Measurements from ENCODE around the gene AUH.

Gene AUH

GRCh38 chr9:91185193-91185886, 176.4 kb downstream of the AUH start:
- DNase-seq = no peak

- DNase-seq = no peak
Measured at GRCh38 chr9:91182429-91183225, 179.1 kb downstream of the AUH start.

GRCh38 chr9:91181541-91181940, 180.2 kb downstream of the AUH start:
- DNase-seq = no peak

- DNase-seq = no peak
Measured at GRCh38 chr9:91180930-91181268, 180.8 kb downstream of the AUH start.

GRCh38 chr9:91180240-91180929, 181.3 kb downstream of the AUH start:
- DNase-seq = no peak

- no peak for DNase-seq
Measured at GRCh38 chr9:91179237-91180138, 182.2 kb downstream of the AUH start.

- DNase-seq = no peak
Measured at GRCh38 chr9:91178281-91179236, 183.2 kb downstream of the AUH start.

GRCh38 chr9:91177661-91178280, 183.9 kb downstream of the AUH start:
- peak; percentile 27 for DNase-seq

GRCh38 chr9:91177081-91177480, 184.6 kb downstream of the AUH start:
- no peak for DNase-seq

GRCh38 chr9:91176426-91176825, 185.3 kb downstream of the AUH start:
- no peak for DNase-seq

- DNase-seq = no peak
Measured at GRCh38 chr9:91174772-91175171, 186.9 kb downstream of the AUH start.

- no peak for DNase-seq
Measured at GRCh38 chr9:91172329-91172728, 189.4 kb downstream of the AUH start.

GRCh38 chr9:91170951-91171350, 190.8 kb downstream of the AUH start:
- DNase-seq = no peak

GRCh38 chr9:91166796-91167366, 194.8 kb downstream of the AUH start:
- DNase-seq = no peak

GRCh38 chr9:91164724-91165520, 196.8 kb downstream of the AUH start:
- DNase-seq = peak; percentile 64

All from CD4-positive, alpha-beta T cell treated with Interleukin-17A for 4 hours (primary cell).